HG02610 (cell line): ENCODE data around the gene MAML2.

Experiments
- ATAC-seq: cut with Tn5 transposase; IDR thresholded peaks from one replicate; pipeline ENCODE4 v1.9.1; 2021; ENCODE audit warnings: mild to moderate bottlenecking, moderate library complexity; ENCODE audit not compliant: unreplicated experiment

Gene MAML2

GRCh38 chr11:95933594-95933993 is 409.4 kb downstream of the MAML2 start:
- no peak for ATAC-seq

GRCh38 chr11:95931916-95932315 is 411.1 kb downstream of the MAML2 start:
- no peak for ATAC-seq

GRCh38 chr11:95930948-95931347 is 412.0 kb downstream of the MAML2 start:
- no peak for ATAC-seq

- no peak for ATAC-seq
Observed at GRCh38 chr11:95926726-95927125, 416.3 kb downstream of the MAML2 start.
